ENCODE data around the gene PROB1.
"Not testable (repeated sequence)": the region's sequence is repeated elsewhere in the genome, so short reads cannot be mapped to it uniquely, and the experiment has no call there.

The PROB1 gene, protein sequence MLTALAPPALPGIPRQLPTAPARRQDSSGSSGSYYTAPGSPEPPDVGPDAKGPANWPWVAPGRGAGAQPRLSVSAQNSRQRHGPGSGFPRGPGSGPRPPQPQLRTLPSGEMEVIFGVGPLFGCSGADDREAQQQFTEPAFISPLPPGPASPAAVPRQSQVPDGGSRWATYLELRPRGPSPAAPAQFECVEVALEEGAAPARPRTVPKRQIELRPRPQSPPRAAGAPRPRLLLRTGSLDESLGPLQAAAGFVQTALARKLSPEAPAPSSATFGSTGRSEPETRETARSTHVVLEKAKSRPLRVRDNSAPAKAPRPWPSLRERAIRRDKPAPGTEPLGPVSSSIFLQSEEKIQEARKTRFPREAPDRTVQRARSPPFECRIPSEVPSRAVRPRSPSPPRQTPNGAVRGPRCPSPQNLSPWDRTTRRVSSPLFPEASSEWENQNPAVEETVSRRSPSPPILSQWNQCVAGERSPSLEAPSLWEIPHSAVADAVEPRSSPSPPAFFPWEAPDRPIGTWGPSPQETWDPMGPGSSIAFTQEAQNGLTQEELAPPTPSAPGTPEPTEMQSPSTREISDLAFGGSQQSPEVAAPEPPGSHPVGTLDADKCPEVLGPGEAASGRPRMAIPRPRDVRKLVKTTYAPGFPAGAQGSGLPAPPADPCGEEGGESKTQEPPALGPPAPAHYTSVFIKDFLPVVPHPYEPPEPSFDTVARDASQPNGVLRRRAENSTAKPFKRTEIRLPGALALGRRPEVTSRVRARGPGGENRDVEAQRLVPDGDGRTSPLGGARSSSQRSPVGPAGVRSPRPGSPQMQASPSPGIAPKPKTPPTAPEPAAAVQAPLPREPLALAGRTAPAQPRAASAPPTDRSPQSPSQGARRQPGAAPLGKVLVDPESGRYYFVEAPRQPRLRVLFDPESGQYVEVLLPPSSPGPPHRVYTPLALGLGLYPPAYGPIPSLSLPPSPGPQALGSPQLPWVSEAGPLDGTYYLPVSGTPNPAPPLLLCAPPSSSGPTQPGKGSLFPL

DNA sequence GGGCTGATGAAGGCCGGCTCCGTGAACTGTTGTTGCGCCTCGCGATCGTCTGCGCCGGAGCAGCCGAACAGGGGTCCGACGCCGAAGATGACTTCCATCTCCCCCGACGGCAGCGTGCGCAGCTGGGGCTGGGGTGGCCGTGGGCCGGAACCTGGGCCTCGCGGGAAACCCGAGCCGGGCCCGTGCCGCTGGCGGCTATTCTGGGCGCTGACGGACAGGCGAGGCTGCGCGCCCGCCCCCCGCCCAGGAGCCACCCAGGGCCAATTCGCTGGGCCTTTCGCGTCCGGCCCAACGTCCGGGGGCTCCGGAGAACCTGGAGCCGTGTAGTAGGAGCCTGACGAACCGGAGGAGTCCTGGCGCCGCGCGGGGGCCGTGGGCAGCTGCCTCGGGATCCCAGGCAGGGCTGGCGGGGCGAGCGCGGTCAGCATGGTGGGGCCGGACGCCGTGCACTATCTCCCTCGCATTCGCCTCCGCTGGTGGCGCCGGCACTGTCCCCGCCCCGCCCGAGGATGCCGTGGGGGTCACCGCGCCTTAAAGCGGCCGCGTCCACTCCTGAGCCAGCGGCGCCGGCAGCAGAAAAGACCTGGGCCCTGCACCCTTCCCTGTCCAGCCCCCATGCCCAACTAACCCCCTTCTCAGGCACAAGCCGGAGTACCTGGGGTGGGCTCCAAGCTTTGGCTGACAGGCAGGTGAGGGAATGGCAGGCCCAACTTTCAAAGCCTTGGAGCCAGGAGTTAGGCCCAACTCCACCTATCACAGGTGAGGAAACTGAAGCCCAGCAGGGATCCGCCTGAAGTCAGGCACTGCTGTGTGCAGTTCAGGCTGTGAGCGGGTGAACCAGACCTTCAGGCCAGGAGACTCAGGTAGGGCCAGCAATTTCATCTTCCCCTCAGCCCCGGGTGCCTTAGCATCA lies at the start of gene PROB1:
Gene PROB1 (minus strand): TSS at position 451 of the 913 bp plus-strand sequence. CDS start 23 bp downstream, at position 428.
- DNase-seq: no peak

DNA sequence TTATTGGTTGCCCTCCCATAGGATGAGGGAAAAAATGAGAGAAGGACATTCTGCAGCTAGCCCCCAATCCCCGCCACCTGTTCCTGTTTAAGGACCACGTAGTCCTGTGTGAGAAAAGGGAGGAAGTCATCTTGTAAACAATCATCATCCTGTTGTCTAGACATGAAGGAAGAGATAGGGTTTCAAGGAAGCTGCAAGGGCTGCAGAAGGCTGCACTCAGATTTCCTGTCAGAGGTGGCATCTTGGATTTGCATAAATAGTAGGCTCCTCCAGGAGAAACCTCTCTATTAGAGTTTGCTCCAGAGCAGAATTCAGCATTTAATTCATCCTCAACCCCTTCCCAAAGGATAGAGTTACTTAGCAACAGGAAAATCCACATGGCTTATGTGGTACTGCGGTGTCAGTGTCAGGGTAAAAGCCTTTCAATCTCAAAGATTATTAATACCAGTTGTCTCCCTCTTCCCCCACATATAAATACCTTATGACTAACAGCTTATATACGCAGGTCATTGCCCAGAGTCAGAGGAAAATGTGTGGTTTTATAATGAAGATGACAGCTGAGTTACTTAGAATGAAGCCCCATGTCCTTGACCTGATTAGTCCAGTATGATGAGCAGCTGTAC lies 49.0 kb upstream of the PROB1 start:
- DNase-seq: no peak

DNA sequence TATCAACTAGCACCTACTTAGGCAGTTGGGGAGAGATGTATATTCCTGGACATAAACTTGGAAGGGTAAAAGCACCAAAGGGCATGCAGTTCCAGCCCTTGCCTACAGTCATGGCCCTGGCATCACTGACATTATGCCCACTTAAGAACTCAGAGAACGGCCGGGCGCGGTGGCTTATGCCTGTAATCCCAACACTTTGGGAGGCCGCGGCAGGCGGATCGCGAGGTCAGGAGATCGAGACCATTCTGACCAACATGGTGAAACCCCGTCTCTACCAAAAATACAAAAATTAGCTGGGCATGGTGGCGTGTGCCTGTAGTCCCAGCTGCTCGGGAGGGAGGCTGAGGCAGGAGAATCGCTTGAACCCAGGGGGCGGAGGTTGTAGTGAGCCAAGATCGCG lies 45.5 kb upstream of the PROB1 start:
- not testable (repeated sequence) for DNase-seq

DNA sequence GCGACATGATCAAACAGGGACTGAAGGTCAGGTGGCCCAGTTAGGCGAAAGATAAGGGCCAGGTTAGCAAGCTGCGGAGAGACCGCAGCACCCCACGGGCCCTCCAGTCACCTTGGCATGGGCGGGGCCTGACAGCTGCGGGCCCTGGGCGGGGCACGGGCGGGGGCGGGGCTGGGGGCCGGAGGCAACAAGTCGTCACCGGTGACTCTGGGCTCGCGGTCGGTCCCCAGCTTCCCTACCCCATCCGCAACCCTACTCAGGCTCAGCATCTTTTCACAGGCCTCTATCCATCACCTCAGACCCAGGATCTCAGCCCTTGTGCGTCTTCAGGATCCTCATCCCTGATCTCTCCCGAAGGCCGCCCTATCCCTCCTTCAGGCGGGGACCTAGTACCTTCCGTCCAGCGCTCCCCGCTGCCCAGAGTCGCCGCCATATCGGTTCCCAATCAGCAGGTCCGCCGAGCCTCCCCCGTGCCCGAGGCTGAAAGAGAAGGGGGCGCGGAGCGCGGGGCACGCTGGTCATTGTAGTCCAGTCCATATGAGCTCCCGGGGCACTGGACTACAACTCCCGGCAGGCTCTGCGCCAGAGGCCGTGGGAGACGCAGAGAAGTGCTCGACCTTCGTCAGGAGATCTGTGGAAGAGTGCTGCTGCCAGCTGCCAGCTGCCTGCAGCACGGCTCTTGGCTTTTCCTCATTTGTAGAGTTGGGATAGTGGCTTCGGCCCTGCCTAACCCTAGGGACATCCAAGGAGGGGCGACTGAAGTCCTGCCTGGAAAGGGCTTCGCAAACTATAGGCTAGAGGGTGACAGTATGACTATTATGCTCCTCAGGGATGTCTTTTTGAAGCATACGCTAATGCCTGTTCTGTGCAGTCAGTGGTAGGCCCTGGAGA lies 44.4 kb upstream of the PROB1 start, which contains the start of gene DNAJC18:
Gene DNAJC18 (minus strand): TSS at position 513 of the 891 bp plus-strand sequence. CDS start 80 bp downstream, at position 433.
- peak; percentile 82 for DNase-seq

DNA sequence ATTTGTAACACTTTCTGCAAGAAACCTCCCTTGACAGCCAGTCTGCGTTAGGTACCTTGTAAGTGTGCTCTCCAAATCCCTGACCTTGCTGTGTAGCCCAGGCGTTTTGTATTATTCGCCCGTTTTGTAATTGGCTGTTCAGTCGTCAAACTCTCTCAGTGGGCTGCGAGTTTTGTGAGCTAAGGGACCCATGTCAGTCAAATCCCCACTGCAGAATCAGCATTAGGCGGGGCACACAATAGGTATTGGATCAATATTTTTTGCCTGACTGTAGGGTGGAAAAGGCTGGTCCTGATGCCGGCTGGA lies 43.8 kb upstream of the PROB1 start:
- DNase-seq: no peak

DNA sequence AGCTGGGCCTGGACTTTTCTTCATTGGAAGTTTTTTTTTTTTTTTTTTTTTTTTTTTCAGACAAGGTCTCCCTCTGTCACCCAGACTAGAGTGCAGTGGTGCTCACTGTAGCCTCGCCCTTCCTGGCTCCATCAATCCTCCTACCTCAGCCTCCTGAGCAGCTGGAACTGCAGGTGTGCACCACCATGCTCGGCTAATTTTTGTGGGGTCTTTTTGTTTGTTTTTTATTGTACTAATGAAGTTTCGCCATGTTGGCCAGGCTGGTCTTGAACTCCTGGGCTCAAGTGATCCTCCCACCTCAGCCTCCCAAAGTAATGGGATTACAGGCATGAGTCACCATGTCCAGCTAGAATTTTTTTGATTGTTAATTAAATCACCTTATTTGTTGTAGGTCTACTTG lies 40.8 kb upstream of the PROB1 start:
- DNase-seq: no peak

DNA sequence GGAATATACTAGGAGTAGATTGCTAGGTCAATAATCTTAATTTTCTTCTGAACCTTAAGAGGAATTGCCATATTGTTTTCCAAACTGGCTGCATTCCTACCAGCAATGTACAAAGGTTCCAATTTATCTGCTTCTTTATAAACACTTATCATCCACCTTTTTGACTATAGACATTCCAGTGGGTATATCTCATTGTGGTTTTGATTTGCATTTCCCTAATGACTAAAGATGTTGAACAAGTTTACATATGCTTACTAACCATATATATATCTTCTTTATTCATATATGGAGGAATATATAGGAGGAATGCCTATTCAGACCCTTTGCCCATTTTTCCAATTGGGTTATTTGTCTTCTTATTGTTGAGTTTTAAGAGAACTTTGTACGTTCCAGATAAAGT lies 36.8 kb upstream of the PROB1 start:
- DNase-seq: no peak

DNA sequence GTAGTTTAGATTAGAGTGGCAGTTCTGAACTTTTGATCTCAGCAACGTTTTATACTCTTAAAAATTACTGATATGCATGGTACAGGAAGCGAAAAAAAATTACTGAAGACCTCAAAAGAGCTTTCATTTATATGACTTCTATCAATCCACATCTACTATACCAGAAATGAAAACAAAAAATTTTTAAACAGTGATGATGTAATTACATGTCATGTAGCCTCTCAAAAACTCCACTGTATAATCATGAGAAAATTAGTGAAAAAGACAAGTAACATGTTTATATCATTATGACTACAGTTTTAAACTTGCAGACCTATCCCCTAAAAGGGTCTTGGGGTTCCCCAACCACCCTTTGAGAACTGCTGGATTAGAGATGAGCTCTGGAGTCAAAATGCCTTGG lies 35.1 kb upstream of the PROB1 start:
- DNase-seq: no peak

DNA sequence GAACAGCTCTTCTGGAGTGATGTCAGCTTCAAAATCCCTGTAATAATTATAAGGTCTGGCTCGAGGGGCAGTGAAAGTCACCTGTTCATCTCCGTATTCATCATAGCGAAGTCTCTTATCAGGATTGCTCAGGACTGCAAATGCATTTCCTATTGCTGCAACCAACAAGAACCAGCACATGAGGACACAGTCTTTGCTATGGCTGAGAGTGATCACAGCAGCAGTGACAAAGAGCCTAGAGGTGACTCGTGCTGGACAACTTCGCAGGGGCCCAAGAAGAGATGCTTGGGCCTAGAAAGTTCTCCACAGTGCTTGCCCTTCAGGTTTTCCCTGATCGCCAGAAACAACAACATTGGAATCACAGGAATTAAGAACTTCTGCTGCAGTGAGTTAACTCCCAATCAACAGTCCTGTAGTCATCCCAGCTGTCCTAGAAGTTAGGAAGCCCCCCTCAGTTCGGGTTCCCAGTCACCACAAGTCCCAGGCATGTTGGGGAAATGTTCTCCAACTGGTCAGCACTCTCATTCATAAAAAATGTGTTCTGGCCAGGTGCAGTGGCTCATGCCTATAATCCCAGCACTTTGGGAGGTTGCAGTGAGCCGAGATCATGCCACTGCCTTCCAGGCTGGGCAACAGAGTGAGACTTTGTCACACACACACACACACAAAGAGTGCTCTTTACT lies 31.4 kb upstream of the PROB1 start:
- no peak for DNase-seq

DNA sequence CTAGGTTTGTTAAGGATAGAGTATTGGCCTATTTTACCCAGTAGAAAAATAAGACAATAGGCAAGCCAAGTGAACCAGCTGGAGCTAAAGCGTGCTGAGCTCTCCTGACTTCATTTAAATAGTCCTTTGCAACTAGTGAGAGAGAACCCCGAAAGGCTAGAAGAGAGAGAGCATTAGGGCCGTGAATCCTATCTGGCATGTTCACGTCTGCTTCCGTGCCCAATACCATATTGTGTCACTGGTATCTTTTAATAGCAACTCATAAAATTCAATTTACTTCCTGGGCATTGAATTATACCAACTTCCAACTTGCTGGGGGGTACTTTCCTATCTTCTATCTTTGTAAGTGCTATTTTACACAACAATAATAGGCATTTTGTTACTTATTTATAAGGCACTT lies 30.6 kb upstream of the PROB1 start:
- DNase-seq: no peak

DNA sequence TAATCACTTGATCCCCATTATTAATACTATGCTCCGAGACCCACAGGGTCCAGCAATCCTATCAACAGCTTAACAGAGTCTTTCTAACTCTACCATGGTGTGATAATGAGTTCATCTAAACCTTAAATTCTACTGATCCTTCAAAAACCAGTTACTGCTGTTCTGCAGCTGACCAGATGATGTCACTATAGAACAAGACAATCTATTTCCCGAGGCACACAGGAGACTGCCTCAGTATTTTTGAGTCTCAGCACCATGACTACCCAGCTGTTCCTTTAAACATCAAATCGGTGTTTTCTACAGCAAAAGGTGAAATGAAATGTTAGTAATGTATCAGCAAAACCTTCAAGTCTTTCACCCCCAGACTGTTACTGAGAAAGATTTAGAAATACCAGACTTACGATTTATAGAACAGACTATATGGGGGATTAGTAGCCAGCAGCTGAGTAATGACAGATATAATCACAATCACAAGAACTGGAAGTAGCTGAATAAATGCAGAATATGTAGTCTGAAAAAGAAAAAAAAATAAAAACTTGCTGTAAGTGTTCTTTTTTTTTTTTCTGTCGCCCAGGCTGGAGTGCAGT lies 27.5 kb upstream of the PROB1 start:
- DNase-seq: no peak

DNA sequence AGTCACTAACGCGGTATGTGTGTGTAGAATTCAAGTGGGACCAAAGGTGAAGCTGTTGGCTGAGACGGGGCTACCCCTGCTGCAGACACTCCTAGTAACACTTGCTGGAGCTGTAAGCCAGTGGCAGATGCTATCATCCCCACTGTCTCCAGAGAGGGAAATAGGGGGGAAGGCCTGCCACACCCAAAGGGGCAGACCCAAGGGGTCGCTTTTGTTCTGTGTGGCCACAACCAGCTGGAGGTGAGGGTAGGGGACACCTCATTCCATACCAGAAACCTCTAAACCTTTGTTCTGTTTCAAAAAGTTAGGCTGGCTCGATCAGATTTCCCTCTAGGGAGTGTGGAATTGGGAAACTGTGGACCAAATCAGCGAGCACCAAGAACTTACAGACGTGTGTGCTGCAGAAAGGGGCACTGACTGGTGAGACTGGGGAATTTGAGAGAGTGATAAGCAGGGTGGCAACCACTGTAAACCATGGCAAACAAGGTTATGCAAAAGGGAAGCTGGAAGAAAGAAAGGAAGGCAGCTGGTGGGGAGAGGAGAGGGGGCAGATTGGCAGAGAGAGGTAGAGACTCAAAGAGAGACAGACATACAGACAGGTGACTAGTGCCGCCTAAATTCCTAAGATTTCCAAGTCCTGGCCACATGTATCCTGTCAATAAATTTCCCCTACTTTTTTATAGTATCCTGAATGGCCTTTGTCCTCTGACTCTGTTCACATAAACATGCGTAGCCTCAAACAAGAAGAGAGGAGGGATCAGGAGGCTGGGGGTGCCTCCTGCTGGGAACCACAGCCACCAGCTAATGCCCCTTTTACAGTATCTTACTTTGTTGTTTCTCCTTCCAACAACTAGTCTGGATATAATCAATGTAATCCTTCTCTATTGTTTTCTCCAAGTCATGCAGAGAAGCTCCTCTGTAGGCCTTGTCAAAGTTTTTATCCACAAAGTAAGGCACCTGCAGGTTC lies 24.6 kb upstream of the PROB1 start:
- DNase-seq: no peak

DNA sequence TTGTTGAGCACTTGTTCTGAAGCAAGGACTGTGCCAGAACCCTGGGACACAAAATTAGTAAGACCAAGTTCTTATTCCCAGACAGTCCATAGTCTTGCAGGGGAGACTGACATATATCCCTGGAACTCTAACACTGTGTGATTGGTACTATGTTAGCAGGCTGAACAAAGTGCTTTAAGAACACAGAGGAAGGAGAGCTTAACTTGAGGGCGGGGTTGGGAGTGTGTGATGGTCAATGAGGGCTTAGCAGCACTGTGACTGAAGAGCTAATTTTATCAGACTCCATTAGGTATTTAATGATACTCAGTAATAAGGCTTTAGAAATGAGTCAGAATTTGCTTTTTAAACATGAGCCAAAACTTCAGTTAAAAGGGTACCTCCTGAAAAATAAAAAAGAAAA lies 23.9 kb upstream of the PROB1 start:
- no peak for DNase-seq

DNA sequence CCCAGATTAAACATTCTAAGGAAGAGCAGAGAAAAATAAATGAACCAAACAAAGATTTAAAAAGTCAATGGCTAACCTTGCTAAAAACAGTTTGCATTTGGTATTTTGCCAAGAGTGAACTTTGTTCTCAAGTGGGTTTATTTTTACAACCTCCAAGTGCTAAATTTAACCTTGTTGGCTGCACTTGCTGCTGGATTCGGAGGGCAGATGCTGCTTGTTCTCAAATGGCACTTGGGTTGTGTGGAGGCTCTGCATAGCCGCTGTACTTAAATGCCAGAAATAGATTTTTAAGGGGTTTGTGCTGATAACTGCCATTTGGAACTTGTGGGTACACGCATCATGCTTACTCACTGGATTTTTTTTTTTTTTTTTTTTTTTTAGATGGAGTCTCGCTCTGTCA lies 22.3 kb upstream of the PROB1 start:
- no peak for DNase-seq

DNA sequence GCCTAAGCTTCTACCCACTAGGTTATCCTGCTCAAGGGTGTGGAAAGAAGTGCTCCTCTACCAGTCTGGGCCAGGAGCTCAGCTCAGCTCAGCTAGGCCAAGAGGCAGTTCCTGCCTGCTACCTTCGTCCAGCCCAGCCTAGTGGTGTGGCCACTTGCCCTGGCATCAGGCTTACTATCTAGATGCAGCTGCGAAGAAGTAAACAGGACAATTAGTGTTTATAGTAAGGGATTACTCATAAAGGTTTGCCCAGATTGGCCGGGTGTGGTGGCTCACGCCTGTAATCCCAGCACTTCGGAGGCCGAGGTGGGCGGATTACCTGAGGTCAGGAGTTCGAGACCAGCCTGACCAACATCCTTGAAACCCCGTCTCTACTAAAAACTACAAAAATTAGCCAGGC lies 21.7 kb upstream of the PROB1 start:
- no peak for DNase-seq

DNA sequence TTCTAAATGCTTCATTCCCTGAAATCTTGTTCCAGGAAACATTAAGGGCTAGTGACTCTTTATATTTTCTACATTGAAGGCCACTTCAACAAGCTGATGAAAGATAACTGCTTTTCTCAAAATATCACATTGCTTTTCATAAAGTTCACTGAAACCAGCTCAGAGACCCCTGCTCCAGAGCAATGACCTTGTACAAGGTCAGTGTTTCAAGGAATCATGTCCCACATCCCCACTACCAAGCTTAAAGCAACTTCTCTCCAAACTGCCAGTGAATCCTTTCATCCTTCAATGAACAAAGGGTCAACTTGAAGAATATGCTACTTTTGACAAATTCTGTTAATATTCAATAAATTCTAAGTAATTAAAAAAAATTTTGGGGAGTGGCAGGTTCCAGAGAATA lies 21.0 kb upstream of the PROB1 start:
- no peak for DNase-seq

DNA sequence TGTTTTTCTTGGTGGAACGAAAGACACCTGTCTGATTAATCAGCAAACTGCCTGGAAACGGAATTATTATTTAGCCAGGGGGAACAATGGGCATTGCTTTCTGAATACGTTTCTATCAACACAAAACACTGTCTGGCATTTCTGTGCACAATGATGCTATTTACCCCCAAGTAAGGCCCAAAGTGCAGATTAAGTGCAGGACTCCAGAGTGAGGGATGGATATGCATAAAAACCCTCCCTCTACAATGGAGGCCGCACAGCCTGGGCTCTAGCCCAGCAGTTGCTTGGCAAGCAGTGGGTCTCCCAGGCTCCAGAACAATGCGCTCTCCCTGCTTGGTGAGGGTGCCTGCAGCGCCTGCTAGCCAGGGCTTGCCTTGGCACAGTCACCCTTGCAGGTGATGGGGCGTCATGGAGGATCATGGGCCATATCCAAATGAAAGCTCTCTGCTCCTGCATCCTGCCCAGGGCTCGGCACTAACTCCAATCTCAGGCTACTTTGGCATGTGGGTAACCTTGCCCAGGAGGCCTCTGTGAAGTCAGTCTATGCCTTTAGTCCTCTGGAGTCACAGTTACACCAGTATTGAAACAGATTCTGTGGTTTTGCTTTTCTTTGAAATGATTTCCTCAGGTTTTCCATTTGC lies 20.4 kb upstream of the PROB1 start:
- no peak for DNase-seq

DNA sequence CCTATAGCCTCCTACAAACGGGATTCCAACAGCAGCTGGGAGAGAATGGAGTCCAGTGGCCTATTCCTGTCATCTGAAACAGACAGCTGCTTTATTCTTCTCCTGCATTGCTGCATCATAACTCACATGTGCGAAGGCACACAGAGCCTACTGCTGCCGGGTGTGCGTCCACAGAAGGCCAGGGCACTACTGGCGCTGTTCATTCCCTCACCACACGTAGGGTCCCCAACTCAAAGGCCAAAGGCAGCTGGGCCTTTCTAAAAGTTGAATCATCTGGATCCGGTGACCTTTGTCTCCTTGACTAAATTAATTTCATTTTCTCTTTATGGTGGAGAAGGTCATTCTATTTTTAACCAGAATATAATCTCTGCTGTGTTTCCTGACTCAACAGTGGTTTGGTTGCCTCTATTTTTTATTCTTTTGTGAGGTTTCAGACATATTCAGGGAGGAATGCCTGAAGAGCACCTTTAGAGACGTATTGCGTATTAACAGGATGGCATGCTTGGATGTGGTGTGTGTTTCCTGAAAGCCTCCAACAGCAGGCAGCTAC lies 19.8 kb upstream of the PROB1 start:
- no peak for DNase-seq
